Ascending aorta (tissue), 2 donors: Measurements from ENCODE around the gene CAB39L. TPM values are rescaled to one million over a fixed set of nuclear protein-coding genes. Genes with fewer than 3 reads are reported as not detected.

Source experiments
- DNase-seq, 2 donors: peaks; one replicate each; pipeline ENCODE4 v3.0.0-alpha.2; 2019; ENCODE audit warnings: low spot score in 2 of 2
- H3K27ac ChIP-seq, 2 donors: fragments of 200-600 bp; sonication (generic); one replicate each; pipeline ENCODE4 v1.5.1; 2016 to 2017; ENCODE audit warnings: mild to moderate bottlenecking in 1 of 2
- H3K27me3 ChIP-seq: fragments of 200-600 bp; sonication (generic); one replicate; pipeline ENCODE4 v1.5.1; 2017
- H3K36me3 ChIP-seq, 2 donors: fragments of 200-600 bp; sonication (generic); one replicate each; pipeline ENCODE4 v1.5.1; 2016
- H3K4me1 ChIP-seq, 2 donors: fragments of 200-600 bp; sonication (generic); one replicate each; pipeline ENCODE4 v1.5.1; 2016 to 2017; ENCODE audit warnings: mild to moderate bottlenecking in 1 of 2
- H3K4me3 ChIP-seq, 2 donors: fragments of 200-600 bp; sonication (generic); one replicate each; pipeline ENCODE4 v1.5.1; 2016 to 2017; ENCODE audit warnings: mild to moderate bottlenecking in 1 of 2
- H3K9me3 ChIP-seq, 2 donors: fragments of 200-600 bp; sonication (generic); one replicate each; pipeline ENCODE4 v1.5.1; 2016
- CTCF ChIP-seq, 3 experiments: fragments of 200-600 bp in 2 of 3; fragments of 450-650 bp in 1 of 3; sonication (generic) in 2 of 3; IDR thresholded peaks; one replicate each; pipeline ENCODE4 v1.5.1; 2016 to 2019; ENCODE audit warnings: antibody characterized with exemption in 3 of 3, mild to moderate bottlenecking in 1 of 3, moderate library complexity in 1 of 3
- intact Hi-C: fragments of 100-400 bp; cut with DNase I; formaldehyde crosslinking; loops from one replicate; pipeline ENCODE4 v1.15.1; 2023
- total RNA-seq: library from RNA; depleted of rRNA; stranded (reverse); fragments of >200 nt; gene quantifications from one replicate; pipeline ENCODE4 v1.1.0, GENCODE V29; 2016

The CAB39L gene
- total RNA-seq, 1 donor from 2014 or later = 30.1 TPM

GRCh38 chr13:49348751-49349150 lies 95.1 kb downstream of the CAB39L start:
- H3K36me3 ChIP-seq = peaks cover 0 to 10% of the 10 kb centered on the region in 2 donors
- H3K27ac ChIP-seq = no peak overlapping the region
- no peak overlapping the region for H3K4me3 ChIP-seq
- intact Hi-C loops = no loop called here
- no peaks in the 10 kb centered on the region for H3K9me3 ChIP-seq
- H3K27me3 ChIP-seq = no peaks in the 10 kb centered on the region
- no peak for TF ChIP-seq CTCF (IDR thresholded peaks at IDR 0.05)
- peaks cover 0 to 6% of the 10 kb centered on the region in 2 donors for H3K4me1 ChIP-seq
- DNase-seq = no peak

GRCh38 chr13:49347650-49348385 lies 96.0 kb downstream of the CAB39L start:
- no peaks in the 10 kb centered on the region for H3K9me3 ChIP-seq
- DNase-seq = no peak

GRCh38 chr13:49346460-49346859 lies 97.4 kb downstream of the CAB39L start:
- Histone ChIP-seq H3K36me3 (peaks cover 0 to 19% of the 10 kb centered on the region in 2 donors), H3K27ac (no peak overlapping the region), H3K9me3 (no peaks in the 10 kb centered on the region), H3K27me3 (no peaks in the 10 kb centered on the region), H3K4me1 (peaks cover 0 to 4% of the 10 kb centered on the region in 2 donors), H3K4me3 (no peak overlapping the region)
- no peak for TF ChIP-seq CTCF (IDR thresholded peaks at IDR 0.05)
- DNase-seq = no peak
- intact Hi-C loops = no loop called here

More at GRCh38 chr13:49347650-49348385, 96.0 kb downstream of the CAB39L start:
- H3K27ac ChIP-seq = peak overlapping the region in 1 of 2 donors; percentile 21
- TF ChIP-seq CTCF (IDR thresholded peaks at IDR 0.05) = no peak
- H3K4me3 ChIP-seq = no peak overlapping the region
- peaks cover 0 to 5% of the 10 kb centered on the region in 2 donors for H3K4me1 ChIP-seq
- peaks cover 0 to 17% of the 10 kb centered on the region in 2 donors for H3K36me3 ChIP-seq
- intact Hi-C loops = no loop called here
- no peaks in the 10 kb centered on the region for H3K27me3 ChIP-seq

GRCh38 chr13:49343731-49344130 lies 100.1 kb downstream of the CAB39L start:
- TF ChIP-seq CTCF (IDR thresholded peaks at IDR 0.05) = no peak
- Histone ChIP-seq H3K4me1 (no peaks in the 10 kb centered on the region), H3K4me3 (no peak overlapping the region), H3K27ac (no peak overlapping the region), H3K36me3 (peaks cover 2 to 22% of the 10 kb centered on the region in 2 donors), H3K9me3 (no peaks in the 10 kb centered on the region), H3K27me3 (no peaks in the 10 kb centered on the region)
- no peak for DNase-seq
- intact Hi-C loops = no loop called here

GRCh38 chr13:49343255-49343654 lies 100.6 kb downstream of the CAB39L start:
- intact Hi-C loops = no loop called here
- Histone ChIP-seq H3K4me3 (no peak overlapping the region), H3K36me3 (peaks cover 2 to 22% of the 10 kb centered on the region in 2 donors), H3K9me3 (no peaks in the 10 kb centered on the region), H3K27ac (no peak overlapping the region), H3K27me3 (no peaks in the 10 kb centered on the region), H3K4me1 (no peaks in the 10 kb centered on the region)
- DNase-seq = no peak
- TF ChIP-seq CTCF (IDR thresholded peaks at IDR 0.05) = no peak
